Measurements from ENCODE around the gene TAF3. TPM values are rescaled to one million over a fixed set of nuclear protein-coding genes. Genes with fewer than 3 reads are reported as not detected.

Gene TAF3
- total and polyA plus RNA-seq, 2 donors (not counting 1 experiment from before 2014, with no cell fraction given) = 7.0 to 20.1 TPM

- ATAC-seq (ENCODE audit: low read depth) (no peak), DNase-seq (no peak)
- no peak overlapping the region for H3K4me3 ChIP-seq (ENCODE audit: control extremely low read depth in 1 of 5, extremely low read depth in 1 of 5, insufficient read depth in 1 of 5, low read depth in 2 of 5, low read length in 4 of 5)
- POLR2A ChIA-PET = no interaction called here
- TF ChIP-seq EZH2 (IDR thresholded peaks at IDR 0.05; ENCODE audit: borderline replicate concordance, insufficient read depth, low read depth, low read length, poor library complexity, severe bottlenecking) (no peak), CTCF (IDR thresholded peaks at IDR 0.05) (no peak)
- peaks cover 13% of the 10 kb centered on the region for H3K9me3 Mint-ChIP-seq (ENCODE audit: insufficient read depth)
- no peak overlapping the region for H2AFZ ChIP-seq (ENCODE audit: insufficient read depth, low read depth, low read length, poor library complexity, severe bottlenecking)
- no peak overlapping the region for H3K27ac Mint-ChIP-seq
- H3K79me2 ChIP-seq (ENCODE audit: control insufficient read depth, insufficient read depth, low read length) = peaks cover 47% of the 10 kb centered on the region
- intact Hi-C loops (cut with micrococcal nuclease) = no loop called here
- H3K4me1 Mint-ChIP-seq = peaks cover 8% of the 10 kb centered on the region
- no peak overlapping the region for H3K4me2 ChIP-seq (replicated peaks; ENCODE audit: low read depth, low read length, poor library complexity, severe bottlenecking)
- H3K4me1 ChIP-seq (ENCODE audit: control insufficient read depth in 2 of 2, insufficient read depth in 2 of 2, low read length in 2 of 2) = no peaks in the 10 kb centered on the region
- CTCF ChIA-PET = interaction anchor here (1.0 kb wide), 2 partner anchors 9 to 1347 kb away, joined by 3 read pairs; no protein-coding TSS in a partner anchor
- no peaks in the 10 kb centered on the region for H3K27me3 Mint-ChIP-seq
- H3K27me3 ChIP-seq (replicated peaks in 1 of 4; ENCODE audit: control extremely low read depth in 1 of 4, control insufficient read depth in 3 of 4, insufficient read depth in 4 of 4, low read length in 3 of 4) = no peaks in the 10 kb centered on the region
- H3K9ac ChIP-seq (ENCODE audit: low read length) = no peak overlapping the region
- no peak overlapping the region for H3K4me3 Mint-ChIP-seq
- H3K36me3 ChIP-seq (replicated peaks in 1 of 2; ENCODE audit: control extremely low read depth in 1 of 2, control insufficient read depth in 1 of 2, extremely low read depth in 1 of 2, insufficient read depth in 2 of 2, low read length in 1 of 2) = peaks cover 0 to 2% of the 10 kb centered on the region in 2 experiments
- peaks cover 22% of the 10 kb centered on the region for H4K20me1 ChIP-seq (ENCODE audit: control insufficient read depth, insufficient read depth, low read length, poor library complexity, severe bottlenecking)
- H3K9me3 ChIP-seq (ENCODE audit: control extremely low read depth in 1 of 3, control insufficient read depth in 2 of 3, insufficient read depth in 1 of 3, low read length in 2 of 3) = peaks cover 6 to 26% (median 15%) of the 10 kb centered on the region in 3 donors
- H3K27ac ChIP-seq (ENCODE audit: low read length in 2 of 2) = no peak overlapping the region
Measured at GRCh38 chr10:7862121-7862514, 43.8 kb downstream of the TAF3 start.

GRCh38 chr10:7866176-7866575 lies 47.9 kb downstream of the TAF3 start:
- CTCF ChIA-PET = no interaction called here

More at GRCh38 chr10:7866176-7866575, 47.9 kb downstream of the TAF3 start:
- Histone ChIP-seq H3K9me3 (ENCODE audit: control extremely low read depth in 1 of 3, control insufficient read depth in 2 of 3, insufficient read depth in 1 of 3, low read length in 2 of 3) (peaks cover 3 to 11% (median 6%) of the 10 kb centered on the region in 3 donors), H3K79me2 (ENCODE audit: control insufficient read depth, insufficient read depth, low read length) (peaks cover 38% of the 10 kb centered on the region), H3K36me3 (replicated peaks in 1 of 2; ENCODE audit: control extremely low read depth in 1 of 2, control insufficient read depth in 1 of 2, extremely low read depth in 1 of 2, insufficient read depth in 2 of 2, low read length in 1 of 2) (peaks cover 0 to 2% of the 10 kb centered on the region in 2 experiments), H3K4me1 (ENCODE audit: control insufficient read depth in 2 of 2, insufficient read depth in 2 of 2, low read length in 2 of 2) (no peaks in the 10 kb centered on the region), H3K27ac (ENCODE audit: low read length in 2 of 2) (no peak overlapping the region), H4K20me1 (ENCODE audit: control insufficient read depth, insufficient read depth, low read length, poor library complexity, severe bottlenecking) (peaks cover 35% of the 10 kb centered on the region), H3K27me3 (replicated peaks in 1 of 4; ENCODE audit: control extremely low read depth in 1 of 4, control insufficient read depth in 3 of 4, insufficient read depth in 4 of 4, low read length in 3 of 4) (no peaks in the 10 kb centered on the region), H2AFZ (ENCODE audit: insufficient read depth, low read depth, low read length, poor library complexity, severe bottlenecking) (no peak overlapping the region), H3K4me3 (ENCODE audit: control extremely low read depth in 1 of 5, extremely low read depth in 1 of 5, insufficient read depth in 1 of 5, low read depth in 2 of 5, low read length in 4 of 5) (no peak overlapping the region), H3K4me2 (replicated peaks; ENCODE audit: low read depth, low read length, poor library complexity, severe bottlenecking) (no peak overlapping the region), H3K9ac (ENCODE audit: low read length) (no peak overlapping the region)
- intact Hi-C loops (cut with micrococcal nuclease) = no loop called here
- no peak for TF ChIP-seq CTCF (IDR thresholded peaks at IDR 0.05)
- TF ChIP-seq EZH2 (IDR thresholded peaks at IDR 0.05; ENCODE audit: borderline replicate concordance, insufficient read depth, low read depth, low read length, poor library complexity, severe bottlenecking) = no peak
- POLR2A ChIA-PET = no interaction called here
- peaks cover 9% of the 10 kb centered on the region for H3K9me3 Mint-ChIP-seq (ENCODE audit: insufficient read depth)
- DNase-seq (no peak), ATAC-seq (ENCODE audit: low read depth) (no peak)
- H3K27me3 Mint-ChIP-seq = no peaks in the 10 kb centered on the region
- 94% methylated on average over 5 of the region's 7 CpGs for WGBS (ENCODE audit: insufficient coverage)
- peaks cover 18% of the 10 kb centered on the region for H3K4me1 Mint-ChIP-seq
- no peak overlapping the region for H3K27ac Mint-ChIP-seq
- H3K4me3 Mint-ChIP-seq = no peak overlapping the region
